HG03108 (cell line): Measurements from ENCODE around the gene ASL.
"Not testable (repeated sequence)": the region's sequence is repeated elsewhere in the genome, so short reads cannot be mapped to it uniquely, and the experiment has no call there.

Experiments
- ATAC-seq: cut with Tn5 transposase; IDR thresholded peaks from one replicate; pipeline ENCODE4 v1.9.1; 2021; ENCODE audit warnings: moderate library complexity; ENCODE audit not compliant: unreplicated experiment

The ASL gene

DNA sequence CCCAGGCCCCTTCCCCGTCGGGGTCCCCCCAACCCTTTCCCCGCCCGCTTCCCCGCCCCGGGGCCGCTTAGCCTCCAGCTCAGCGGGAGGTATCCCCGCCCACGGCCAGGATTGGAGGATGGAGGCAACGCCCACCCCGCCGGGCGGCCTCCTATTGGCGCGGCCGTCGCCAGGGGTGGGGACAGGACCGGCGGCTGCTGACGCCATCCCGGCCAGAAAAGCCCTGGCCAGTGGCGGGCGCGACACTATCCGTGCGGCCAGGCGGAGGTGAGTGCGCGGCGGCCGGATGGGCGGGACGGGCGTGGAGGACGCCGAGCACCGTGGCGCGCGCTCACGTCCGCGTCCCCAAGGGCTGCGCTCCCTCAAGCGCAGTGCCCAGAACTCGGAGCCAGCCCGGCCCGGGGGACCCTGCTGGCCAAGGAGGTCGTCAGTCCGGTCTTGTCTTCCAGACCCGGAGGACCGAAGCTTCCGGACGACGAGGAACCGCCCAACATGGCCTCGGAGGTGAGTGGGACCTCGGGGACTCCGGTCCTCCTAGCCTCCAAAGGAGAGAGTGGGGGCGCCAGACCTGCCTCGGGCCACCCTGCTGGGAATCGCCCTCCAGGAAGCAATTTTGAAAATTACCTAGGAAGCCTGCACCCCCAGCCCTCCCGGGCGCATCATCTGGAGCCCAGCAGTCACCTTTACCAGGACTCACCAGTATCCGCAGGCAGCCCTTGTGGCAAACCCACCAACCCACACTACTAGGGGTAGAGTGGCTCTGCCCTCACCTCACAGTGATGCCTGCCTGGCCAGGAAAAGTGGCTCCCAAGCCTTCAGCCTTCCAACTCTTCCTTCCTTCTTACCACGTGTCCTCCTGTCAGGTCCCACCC lies at the start of gene ASL:
Gene ASL (plus strand): TSS at position 230 of the 872 bp plus-strand sequence. CDS start 263 bp downstream, at position 493.
- peak; percentile 98 for ATAC-seq

DNA sequence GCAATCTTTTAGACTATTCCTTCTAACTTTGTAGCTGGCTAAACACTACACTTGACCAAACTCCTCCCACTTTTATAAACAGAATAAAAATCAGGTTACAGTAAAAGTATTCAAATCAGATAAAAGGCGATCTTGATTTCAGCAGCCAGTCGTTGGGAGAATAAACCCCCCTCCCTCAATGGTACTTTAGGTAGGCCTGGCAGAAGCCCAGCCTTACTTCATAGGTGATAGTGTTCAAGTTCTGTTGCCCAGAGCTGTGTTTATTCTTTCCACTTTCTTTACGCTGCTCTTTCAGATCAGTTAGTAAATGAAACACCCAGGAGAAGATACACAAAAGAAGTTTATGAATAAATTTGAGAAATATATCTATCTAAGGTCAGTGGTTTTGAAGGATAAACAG lies 47.3 kb upstream of the ASL start:
- not testable (repeated sequence) for ATAC-seq

DNA sequence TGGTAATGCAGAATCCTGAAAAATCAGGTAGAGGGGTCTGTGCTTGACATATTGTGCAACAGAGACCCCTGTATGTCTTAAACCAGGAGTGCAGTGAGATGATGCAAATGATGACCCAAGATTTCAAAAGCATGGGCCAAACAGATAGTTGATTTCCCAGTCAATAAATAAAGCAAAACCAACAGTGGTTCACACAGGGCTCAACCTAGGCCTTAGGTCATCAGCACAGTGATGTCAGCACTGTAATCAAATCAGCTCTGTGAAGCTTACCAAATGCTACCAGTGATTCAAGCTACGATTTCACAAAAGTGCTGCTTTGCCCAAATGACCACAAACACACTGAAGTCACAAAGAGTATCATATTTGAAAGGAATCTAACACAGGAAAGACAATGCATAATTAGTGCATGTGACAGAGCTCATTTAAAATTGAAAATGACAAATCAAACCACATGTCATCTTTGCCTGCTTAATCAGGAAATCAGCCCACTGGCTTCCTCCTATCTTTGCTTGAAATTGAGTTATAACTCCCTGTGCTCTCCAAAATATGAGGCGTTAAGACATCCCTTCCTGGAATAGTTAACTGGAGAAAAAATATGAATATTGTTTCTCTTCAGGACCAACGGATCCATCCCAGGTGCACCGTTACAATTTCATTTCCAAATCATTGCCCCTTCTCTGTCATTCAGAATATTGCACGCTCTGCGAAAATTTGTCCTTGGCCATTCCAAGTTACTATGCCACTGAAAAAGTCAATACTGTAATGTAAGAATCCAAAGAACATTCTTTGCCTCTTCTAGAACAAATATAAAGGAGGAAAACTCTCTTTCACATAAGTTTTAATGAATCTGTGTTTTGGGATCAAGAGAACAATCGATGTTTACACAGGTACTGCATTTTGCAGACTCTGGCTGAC lies 41.9 kb upstream of the ASL start:
- ATAC-seq: no peak

DNA sequence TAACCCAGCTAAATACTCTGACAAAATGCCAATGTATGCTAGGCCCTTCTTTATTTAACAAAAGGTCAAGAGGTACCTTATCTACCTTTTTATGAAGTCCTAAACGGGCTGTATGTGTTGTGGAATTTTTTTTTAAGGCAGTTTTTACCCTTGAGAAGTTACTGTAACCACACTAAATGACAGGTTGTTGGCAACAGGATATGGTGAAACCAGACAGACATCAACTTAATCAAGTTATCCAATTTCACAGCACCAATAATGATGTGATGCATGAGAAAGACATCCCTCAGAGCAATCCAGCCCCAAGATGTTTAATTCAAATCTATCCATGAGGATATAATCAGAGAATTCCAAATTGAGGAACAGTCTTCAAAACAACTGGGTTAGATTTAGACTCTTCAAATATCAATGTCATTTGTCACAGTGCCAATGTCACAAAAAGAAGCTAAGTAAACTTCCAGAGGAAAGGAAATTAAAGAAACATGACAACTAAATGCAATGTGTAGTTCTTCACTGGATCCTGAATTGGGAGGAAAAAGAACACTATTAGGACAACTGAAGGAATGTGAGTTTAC lies 41.1 kb upstream of the ASL start:
- not testable (repeated sequence) for ATAC-seq

DNA sequence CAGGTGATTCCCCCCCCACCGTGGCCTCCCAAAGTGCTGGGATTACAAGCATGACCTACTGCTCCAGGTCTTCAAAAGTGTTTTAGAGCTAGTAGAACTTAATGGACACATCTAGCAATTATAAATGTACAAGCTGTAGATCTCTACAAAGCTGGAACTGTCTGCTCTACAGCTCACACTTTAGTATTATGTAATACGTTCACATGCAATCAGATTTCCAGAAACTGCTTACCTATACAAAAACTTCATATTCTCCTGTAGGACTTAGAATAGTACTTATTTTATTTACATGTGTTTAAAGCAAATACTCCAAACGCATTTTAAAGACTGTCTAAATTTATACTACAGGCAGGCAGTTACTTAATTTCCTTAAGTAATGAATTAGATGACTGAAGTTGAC lies 39.2 kb upstream of the ASL start:
- ATAC-seq: no peak

DNA sequence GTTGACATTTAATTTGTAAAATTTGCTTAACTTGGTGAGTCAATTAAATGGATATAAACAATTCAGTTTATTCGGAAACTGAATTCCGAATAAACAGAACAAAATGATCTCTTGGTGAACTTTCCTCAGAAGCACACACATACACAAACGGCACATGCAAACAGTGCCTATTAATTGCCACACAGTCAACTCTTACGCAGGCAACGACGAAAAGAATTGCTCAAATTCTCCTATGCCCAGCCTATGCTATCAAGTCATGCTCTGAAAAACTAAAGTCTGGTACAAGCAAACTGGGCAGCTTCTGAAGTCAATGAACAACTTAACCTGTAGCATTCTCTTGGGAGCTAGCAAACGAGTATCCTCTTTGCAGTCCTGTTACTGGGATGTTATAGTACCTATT lies 38.8 kb upstream of the ASL start:
- ATAC-seq: no peak

DNA sequence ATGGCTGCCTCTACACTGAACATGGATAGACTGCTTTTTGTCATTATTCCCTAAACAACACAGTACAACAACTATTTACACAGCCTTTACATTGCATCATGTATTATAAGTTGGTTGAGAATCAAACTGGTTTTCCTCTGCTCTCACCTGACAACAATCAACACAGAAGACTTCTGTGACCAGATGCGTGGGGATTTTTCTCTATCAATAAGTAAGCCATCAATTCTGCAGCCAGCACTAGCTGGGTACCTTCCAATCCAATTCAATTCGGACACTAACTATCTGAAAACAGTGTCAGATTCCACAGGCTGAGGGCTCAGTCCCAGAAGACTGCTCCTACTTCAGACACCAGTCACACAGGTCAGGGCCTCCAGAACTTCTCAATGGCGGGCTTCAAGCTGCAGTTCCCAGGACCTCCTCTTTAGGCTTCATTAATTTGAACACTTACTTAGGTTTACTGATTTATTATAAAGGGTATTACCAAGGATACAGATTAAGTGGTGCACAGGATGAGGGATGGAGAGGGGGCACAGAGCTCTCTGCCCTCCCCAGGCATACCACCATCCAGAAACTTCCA lies 36.4 kb upstream of the ASL start:
- ATAC-seq: no peak

DNA sequence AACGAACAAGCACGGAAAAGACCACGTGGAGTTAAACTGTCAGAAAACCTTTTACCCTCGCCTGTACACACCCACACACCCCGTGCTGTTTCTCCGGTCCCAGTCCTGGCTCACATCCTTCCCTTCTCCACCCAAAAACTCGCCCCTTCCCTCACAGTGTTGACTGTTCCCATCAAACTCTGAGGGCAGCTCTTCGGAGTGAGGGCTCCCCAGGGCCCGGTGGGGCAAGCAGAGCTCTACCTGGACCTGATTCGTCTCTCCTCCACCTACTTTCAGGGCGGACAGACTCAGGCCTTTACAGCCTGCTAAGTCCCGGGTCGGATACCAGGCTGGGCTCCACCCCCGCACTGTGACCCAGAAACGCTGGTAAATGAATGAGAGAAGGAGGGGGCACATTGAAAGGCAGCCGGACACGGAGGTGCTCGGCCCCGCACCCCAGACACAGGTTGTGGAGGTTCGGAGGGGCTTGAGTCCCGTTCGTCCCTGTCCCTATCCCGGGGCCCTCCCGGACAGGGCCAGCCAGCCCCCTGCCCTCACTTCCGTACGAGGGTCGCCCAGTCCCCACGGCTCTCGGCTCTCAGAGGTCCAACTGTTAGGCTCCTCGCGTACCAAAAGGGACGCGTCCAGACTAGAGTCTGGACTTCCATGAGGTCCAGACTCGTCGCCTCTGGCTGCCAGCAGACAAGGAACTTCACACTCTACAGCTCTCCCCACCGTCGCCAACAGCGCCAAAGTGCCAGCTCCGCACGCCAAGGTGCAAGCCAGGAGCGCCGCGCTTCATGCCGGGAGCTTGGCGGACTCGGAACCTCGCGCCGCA lies 31.7 kb upstream of the ASL start:
- no peak for ATAC-seq

DNA sequence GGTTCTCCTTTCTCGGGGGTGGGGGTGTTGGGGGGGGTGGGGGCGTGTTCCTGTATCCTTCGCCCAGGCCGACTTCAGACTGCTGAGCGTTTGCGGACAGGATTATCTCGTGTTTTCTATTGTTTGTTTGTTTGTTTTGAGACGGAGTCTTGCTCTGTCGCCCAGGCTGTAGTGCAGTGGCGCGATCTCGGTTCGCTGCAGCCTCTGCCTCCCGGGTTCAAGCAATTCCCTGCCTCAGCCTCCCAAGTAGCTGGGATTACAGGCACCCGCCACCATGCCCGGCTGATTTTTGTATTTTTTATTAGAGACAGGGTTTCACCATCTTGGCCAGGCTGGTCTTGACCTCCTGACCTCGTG lies 31.1 kb upstream of the ASL start:
- ATAC-seq: not testable (repeated sequence)

DNA sequence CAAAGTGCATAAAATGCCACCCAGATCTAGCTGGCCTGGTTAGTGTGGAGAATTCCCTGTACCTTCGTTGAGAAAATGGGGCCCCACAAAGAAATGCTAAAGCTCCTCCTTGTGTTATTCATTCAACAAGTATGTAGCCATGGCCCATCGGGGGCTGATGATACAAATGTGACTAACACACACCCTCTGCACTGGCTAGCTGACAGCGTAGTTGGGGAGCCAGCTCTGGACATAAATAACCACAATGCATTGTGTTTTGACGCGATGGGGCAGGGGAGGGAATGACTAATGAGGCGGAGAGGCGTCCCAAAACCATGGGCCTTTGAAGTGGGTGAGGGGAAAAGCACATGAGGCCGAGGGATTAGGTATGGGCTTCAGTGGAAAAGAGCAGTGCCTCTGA lies 28.2 kb upstream of the ASL start:
- ATAC-seq: no peak

DNA sequence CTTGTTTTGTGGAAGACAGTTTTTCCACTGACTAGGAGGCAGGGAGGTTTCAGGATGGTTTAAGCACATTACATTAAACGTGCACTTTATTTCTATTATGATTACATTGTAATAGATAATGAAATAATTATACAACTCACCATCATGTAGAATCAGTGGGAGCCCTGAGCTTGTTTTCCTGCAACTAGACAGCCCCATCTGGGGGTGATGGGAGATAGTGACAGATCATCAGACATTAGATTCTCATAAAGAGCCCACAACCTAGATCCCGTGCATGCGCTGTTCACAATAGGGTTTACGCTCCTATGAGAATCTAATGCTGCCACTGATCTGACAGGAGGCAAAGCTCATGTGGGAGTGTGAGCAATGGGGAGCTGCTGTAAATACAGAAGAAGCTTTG lies 25.7 kb upstream of the ASL start:
- not testable (repeated sequence) for ATAC-seq

DNA sequence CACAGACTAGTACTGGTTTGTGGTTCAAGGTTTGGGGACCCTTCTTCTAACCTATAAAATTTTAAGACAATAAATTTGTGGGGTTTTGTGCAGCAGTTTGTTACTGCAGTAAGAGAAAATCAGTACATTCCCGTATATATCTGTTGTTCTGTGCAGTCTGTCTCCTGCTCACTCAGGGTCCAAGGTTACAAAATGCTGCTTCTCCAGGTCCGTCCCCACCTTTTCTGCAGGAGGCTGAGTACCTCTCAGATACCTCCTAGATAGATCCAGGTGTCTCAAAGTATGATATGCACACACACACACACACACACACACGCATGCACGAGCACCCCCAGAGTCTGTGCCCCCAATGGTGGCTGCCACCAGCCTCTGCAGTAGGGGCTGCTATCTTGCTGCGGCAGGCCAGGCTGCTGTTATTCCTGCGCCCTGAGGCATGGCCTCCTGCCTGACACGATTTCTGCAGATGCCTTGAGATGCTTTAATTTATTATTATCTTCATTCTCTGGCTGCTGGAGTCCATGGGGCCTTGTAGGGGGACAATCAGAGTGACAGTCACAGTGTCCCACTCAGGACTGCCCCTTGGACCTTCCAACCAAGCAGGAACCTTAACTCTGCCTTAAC lies 25.2 kb upstream of the ASL start:
- ATAC-seq: no peak

DNA sequence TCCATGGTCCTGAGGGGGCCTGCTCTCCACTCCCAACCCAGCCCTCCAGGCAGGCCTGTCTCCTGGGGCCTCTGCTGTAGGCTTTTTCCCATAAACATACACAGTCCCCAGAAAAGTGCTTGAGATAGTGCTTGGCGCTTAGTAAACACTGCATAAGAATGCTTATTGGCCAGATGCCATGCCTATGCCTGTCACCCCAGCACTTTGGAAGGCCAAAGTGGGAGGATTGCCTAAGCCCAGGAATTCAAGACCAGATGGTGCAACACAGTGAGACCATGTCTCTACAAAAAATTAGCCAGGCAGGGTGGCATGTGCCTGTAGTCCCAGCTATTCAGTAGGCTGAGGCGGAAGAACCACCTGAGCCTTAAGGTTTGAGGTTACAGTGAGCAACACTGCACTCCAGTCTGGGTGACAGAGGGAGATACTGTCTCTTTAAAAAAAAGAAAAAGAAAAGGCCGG lies 24.6 kb upstream of the ASL start:
- no peak for ATAC-seq

DNA sequence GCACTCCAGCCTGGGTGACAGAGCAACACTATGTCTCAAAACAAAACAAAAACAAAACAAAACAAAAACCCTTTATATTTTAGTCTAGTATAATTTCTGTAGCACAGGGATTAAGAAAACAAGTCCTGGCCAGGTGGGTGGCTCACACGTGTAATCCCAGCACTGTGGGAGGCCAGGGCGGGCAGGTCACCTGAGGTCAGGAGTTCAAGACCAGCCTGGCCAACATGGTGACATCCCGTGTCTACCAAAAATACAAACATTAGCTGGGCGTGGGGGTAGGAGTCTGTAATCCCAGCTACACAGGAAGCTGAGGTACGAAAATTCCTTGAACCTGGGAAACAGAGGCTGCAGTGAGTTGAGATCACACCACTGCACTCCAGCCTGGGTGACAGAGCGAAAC lies 23.2 kb upstream of the ASL start:
- ATAC-seq: no peak

DNA sequence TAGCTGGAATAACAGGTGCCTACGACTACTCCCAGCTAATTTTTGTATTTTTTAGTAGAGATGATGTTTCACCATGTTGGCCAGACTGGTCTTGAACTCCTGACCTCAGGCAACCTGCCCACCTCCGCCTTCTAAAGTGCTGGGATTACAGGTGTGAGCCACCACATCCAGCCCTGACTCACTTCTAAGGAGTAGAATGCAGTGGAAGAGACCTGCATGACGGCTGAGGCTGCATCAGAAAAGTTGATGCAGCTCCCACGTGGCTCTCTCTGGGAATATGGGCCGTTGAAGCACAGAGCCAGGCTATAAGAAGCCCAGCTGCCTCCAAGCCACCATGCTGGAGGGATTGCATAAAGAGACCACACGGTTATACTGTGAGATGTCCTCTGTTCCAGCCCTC lies 21.6 kb upstream of the ASL start:
- no peak for ATAC-seq

DNA sequence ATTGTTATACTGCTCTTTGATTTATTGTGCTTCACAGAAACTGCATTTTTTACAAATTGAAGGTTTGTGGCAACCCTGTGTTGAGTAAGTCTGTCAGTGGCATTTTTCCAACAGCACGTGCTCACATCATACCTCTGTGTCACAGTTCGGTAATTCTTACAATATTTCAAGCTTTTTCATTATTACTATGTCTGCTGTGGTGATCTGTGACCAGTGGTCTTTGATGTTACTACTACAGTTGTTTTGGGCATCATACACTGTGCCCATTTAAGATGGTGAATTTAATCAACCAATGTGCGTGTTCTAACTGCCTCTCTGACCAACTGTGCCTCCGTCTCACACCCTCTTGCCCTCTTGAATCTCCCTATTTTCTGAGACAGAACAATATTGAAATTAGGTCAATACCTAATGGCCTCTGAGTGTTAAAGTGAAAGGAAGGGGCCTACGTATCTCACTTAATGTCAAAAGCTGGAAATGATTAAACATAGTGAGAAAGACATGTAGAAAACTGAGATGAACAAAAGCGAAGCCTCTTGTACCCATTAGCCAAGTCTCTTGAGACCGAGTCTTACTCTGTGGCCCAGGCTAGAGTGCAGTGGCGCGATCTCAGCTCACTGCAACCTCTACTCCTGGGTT lies 20.2 kb upstream of the ASL start:
- ATAC-seq: peak; percentile 79

DNA sequence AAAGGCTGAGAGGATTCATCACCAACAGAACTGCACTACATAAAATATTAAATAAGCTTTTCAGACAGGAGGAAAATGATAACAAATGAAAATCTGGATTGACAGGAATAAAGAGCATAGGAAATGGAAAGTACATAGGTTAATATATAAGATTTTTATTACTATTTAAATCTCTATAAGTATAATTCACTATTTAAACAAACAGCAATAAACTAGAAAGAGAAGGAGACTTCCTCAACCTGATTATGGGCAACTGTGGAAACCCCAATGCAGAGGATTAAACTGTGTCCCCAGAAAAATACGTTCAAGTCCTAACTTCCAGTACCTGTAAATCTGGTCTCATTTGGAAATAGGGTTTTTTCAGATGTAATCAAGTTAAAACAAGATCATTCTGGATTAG lies 14.8 kb upstream of the ASL start:
- ATAC-seq: no peak

DNA sequence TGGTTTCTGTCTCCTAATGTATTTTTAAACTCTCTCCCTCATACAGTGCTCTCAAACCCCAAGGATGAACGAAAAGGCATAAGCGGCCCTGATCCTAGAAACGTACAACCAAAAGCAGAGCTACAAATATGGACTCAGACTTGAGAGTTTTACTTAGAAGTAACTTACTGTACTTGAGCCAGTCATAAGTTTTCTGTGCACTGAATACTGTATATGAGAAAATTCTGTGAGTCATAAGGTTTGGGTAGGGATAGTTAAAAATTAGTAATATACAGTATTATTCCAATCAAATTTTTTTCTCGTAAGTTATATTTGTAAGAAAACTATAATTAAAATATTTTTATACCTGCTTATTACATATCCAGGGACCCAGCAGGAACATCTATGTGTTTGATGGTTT lies 5.9 kb upstream of the ASL start:
- no peak for ATAC-seq

DNA sequence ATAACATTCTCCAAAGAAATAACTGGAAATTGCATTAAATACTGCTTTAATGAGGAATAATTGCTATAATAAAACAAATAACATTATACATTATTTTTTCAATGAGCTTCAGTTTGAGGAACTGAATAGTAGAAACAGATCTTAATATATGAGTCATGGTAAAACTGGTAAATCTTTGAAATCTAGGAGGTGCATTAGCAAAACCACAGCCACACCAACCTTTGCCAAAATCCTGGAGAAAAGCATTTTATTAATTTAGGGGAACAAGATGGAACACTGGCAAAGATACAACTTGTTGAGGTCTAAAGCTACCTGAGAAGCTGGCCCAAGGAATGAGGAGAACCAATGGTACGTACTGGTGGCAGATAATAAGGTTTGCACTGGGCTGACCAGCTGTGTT lies 5.4 kb upstream of the ASL start:
- ATAC-seq: no peak
